OCI-LY7 (cell line): ENCODE measurements around the gene SCAF8.

Experiments used
- CTCF ChIP-seq: fragments of 200-600 bp; sonication (generic); conservative IDR thresholded peaks from 2 replicates; pipeline ENCODE4 v1.5.1; 2014; ENCODE audit warnings: mild to moderate bottlenecking, antibody characterized with exemption, low read length, moderate library complexity, mixed read lengths
- EZH2phosphoT487 ChIP-seq: fragments of 200-600 bp; sonication (generic); IDR thresholded peaks from 2 replicates; pipeline ENCODE4 v1.6.1; 2018; ENCODE audit warnings: low read depth, borderline replicate concordance, mild to moderate bottlenecking, mixed run types, antibody characterized with exemption, low read length, moderate library complexity, mixed read lengths

DNA sequence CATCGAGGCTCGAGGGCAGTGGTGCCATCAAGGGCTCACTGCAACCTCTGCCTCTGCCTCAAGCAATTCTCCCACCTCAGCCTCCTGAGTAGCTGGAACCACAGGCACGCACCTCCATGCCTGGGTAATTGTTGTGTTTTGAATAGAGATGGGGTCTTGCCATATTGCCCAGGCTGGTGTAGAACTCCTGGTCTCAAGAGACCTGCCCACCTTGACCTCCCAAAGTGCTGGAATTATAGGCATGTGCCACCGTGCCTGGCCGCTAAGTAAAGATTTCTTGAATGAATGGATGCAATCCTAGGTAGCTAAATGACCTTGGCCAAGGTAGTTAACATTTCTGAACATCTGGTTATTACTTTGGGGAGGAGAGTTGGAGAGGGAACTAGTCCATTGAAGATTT is 7.4 kb downstream of the SCAF8 start:
- no peak for TF ChIP-seq CTCF
- TF ChIP-seq EZH2phosphoT487, result no peak
